WERI-Rb-1 (cell line): ENCODE data around the gene NT5DC4.

Experiments
- DNase-seq: peaks from one replicate; pipeline ENCODE4 v3.0.0-alpha.2; 2020
- H3K27ac ChIP-seq: fragments of 250-450 bp; sonication (Bioruptor Pico); 2 replicates; pipeline ENCODE4 v1.5.1; 2020; ENCODE audit warnings: mild to moderate bottlenecking, moderate library complexity
- H3K27me3 ChIP-seq: fragments of 250-450 bp; sonication (Bioruptor Pico); 2 replicates; pipeline ENCODE4 v1.5.1; 2021; ENCODE audit warnings: mild to moderate bottlenecking, low read depth, moderate library complexity; ENCODE audit not compliant: insufficient read depth, severe bottlenecking
- H3K36me3 ChIP-seq: fragments of 250-450 bp; sonication (Bioruptor Pico); 2 replicates; pipeline ENCODE4 v1.5.1; 2020; ENCODE audit warnings: mild to moderate bottlenecking, moderate library complexity
- H3K4me3 ChIP-seq: 2 replicates; pipeline ENCODE4 v1.5.1; 2011; ENCODE audit warnings: low read depth, mild to moderate bottlenecking, control low read depth, low read length
- H3K9me3 ChIP-seq: fragments of 250-450 bp; sonication (Bioruptor Pico); 2 replicates; pipeline ENCODE4 v1.5.1; 2021; ENCODE audit warnings: mild to moderate bottlenecking, moderate library complexity; ENCODE audit not compliant: severe bottlenecking
- TF ChIP-seq, protein P1 (sequence below): IDR thresholded peaks from 2 replicates; pipeline ENCODE4 v1.5.1; 2011; ENCODE audit warnings: low read depth, mild to moderate bottlenecking, control low read depth, inconsistent platforms, low read length

Gene NT5DC4

DNA sequence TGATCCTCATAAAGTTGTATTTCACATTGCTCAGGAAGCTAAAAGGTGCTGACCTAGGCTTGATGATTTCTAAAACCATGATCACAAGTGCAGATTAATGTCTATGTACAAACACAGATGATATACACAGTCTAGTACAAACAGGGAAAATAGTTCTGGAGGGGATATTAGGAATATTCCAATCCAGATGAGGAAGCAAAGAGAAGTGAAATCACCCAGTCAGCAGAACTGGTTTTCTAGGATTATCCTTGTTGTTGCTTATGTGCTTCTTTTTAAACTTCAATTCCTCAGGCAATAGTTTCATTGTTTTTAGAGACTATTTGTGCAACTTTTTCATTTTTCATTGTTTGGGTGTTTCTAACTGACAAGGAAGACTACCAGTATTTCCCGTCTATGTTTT lies 58.8 kb downstream of the NT5DC4 start:
- Histone ChIP-seq H3K9me3 (no peaks in the 10 kb centered on the region), H3K27ac (no peak overlapping the region), H3K36me3 (no peaks in the 10 kb centered on the region), H3K4me3 (no peak overlapping the region), H3K27me3 (no peaks in the 10 kb centered on the region)
- DNase-seq: no peak
- TF ChIP-seq, protein P1, sequence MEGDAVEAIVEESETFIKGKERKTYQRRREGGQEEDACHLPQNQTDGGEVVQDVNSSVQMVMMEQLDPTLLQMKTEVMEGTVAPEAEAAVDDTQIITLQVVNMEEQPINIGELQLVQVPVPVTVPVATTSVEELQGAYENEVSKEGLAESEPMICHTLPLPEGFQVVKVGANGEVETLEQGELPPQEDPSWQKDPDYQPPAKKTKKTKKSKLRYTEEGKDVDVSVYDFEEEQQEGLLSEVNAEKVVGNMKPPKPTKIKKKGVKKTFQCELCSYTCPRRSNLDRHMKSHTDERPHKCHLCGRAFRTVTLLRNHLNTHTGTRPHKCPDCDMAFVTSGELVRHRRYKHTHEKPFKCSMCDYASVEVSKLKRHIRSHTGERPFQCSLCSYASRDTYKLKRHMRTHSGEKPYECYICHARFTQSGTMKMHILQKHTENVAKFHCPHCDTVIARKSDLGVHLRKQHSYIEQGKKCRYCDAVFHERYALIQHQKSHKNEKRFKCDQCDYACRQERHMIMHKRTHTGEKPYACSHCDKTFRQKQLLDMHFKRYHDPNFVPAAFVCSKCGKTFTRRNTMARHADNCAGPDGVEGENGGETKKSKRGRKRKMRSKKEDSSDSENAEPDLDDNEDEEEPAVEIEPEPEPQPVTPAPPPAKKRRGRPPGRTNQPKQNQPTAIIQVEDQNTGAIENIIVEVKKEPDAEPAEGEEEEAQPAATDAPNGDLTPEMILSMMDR: no peak

DNA sequence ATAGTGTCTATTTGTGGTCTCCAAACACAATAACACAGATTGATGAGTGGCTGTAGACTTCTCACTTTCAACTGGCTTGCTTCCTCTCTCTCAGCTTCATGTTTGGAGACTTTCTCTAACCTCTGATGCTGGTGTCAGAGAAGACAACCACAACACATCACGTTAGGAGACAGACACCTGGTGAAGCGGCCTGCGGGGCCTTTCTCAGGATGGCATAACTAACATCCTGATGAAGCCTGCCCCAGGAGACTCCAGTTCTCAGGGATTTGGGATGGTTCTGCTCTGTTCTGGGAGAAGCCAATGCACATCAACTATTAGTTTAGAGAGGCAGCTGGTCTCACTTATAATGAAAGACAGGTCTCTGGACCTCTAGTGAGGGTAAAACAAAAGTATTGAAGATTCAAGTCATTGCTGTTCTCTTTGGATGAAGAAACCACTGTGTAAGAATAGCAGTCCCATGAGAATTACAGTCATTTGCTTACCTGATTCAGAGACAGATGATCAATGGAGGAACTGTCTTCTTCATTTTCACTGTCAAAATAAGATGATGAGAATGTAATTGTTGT lies 61.5 kb downstream of the NT5DC4 start:
- TF ChIP-seq, protein P1: no peak
- H3K9me3 ChIP-seq: no peaks in the 10 kb centered on the region
- no peak overlapping the region for H3K4me3 ChIP-seq
- H3K36me3 ChIP-seq: no peaks in the 10 kb centered on the region
- no peak for DNase-seq
- H3K27ac ChIP-seq: no peak overlapping the region
- no peaks in the 10 kb centered on the region for H3K27me3 ChIP-seq

DNA sequence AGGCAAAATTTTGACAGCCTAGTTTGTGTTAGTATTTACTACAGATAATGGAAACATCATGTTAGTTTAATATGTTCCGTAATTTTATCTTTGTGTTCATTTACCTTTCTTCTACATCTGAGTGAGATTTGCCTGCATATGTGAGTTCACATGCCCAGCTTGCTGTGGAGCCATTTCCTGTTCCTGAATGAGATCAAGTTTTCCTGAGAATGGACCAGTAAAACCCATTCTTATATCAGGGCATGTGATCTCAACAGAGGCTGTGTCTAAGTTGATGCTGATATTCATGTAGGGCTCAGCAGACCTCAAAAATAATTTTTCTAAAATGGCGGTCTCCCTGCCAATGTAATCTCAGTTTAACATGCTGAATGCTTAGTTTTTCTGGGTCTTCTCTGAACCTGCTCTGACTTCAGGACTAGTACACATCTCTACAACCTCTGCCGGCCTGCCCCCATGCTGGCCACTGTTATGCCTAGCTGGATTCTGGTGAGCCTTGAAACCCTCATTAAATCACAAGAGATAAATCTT lies 62.4 kb downstream of the NT5DC4 start:
- Histone ChIP-seq H3K36me3 (no peaks in the 10 kb centered on the region), H3K27ac (no peak overlapping the region), H3K4me3 (no peak overlapping the region), H3K9me3 (no peaks in the 10 kb centered on the region), H3K27me3 (no peaks in the 10 kb centered on the region)
- no peak for DNase-seq
- TF ChIP-seq, protein P1: no peak

DNA sequence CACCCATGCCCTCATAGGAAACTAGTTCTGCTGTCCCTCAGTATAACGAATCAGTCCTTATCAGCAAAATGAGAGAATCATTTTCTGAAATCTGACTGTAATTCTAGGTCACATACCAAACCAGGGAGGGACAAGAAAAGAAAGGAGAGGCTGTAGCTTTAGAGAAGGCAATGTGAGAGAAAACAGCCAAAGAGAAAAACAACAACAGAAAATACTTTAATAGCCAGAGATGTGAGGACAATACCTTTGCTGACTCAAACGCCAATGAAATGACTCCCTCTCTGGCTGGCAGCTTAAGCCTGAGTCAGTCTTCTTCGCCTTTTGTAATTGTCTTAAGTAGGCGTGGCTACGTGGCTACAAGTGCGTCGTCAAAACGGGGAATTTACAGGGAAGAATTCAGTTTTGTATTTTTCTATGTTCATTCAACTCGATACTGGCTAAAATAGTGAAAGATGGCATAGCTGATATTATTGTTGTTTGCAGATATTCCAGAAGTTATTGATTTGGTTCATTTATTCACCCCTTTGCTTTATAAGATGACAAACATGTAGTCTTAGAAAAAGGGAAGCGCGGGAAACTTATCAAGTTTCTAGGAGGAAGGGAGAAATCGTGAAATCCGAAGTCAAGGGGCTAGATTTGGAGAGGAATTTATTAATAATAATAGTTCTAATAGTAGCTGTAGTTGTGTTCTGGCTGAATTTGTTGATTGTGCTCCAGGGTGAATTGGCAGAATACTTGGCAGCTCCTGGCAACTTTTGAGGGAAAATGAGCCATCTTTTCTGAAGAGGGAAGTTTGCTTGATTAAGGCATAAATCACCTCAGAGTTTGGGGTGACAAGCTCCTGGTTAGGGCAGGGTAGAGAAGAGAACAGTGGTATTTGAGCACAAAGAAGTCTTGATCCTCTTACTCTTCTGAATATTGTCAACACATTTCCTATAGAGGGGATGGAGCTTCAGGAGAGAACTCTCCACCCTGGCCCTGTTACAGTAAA lies 63.7 kb downstream of the NT5DC4 start, which contains the start of gene IL1A:
IL1A (minus strand) TSS at position 295 of the 991 bp plus-strand sequence. CDS start 723 bp downstream, outside the sequence.
- no peak within 1 kb of the TSS for H3K27ac ChIP-seq
- TF ChIP-seq, protein P1: no peak
- H3K4me3 ChIP-seq: no peak within 1 kb of the TSS

DNA sequence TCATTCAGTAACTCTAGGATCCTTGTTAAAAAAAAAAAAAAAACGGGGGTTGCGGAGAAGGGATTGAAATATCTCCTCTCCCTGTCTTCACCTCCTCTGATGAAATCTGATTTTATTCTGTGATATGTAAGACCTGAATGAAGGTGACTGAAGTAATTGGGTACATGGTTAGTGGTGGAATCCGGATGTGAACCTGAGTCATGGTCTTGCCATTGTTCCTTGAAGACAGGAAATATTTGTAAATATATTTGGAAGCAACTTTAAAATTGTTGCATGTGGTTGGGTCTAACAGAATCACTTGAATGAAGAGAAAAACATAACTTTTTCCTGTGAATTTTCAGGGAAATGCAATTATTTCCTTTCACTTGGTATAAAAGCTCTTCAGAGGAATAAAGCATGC lies 66.5 kb downstream of the NT5DC4 start:
- no peak for DNase-seq
- H3K4me3 ChIP-seq: no peak overlapping the region
- H3K27ac ChIP-seq: no peak overlapping the region
- TF ChIP-seq, protein P1: no peak
- H3K9me3 ChIP-seq: no peaks in the 10 kb centered on the region
- no peaks in the 10 kb centered on the region for H3K36me3 ChIP-seq
- H3K27me3 ChIP-seq: no peaks in the 10 kb centered on the region

More for the DNA sequence above, 63.7 kb downstream of the NT5DC4 start, which contains the start of gene IL1A:
- H3K27me3 ChIP-seq: no peaks in the 10 kb centered on the region
- H3K36me3 ChIP-seq: no peaks in the 10 kb centered on the region
- no peak for DNase-seq
- no peaks in the 10 kb centered on the region for H3K9me3 ChIP-seq
